Smooth muscle cell of the brain vasculature (primary cell): ENCODE results near the gene ARHGEF11.

Source experiments
- DNase-seq: peaks from one replicate; pipeline ENCODE4 v3.0.0-alpha.2; 2012; ENCODE audit warnings: low read depth, low spot score

ARHGEF11 gene

GRCh38 chr1:156949127-156949526 is 96.4 kb downstream of the ARHGEF11 start:
- DNase-seq: no peak

- DNase-seq: no peak
These were observed 96.8 kb downstream of the ARHGEF11 start for GRCh38 chr1:156948708-156949107.

- no peak for DNase-seq
These were observed 97.6 kb downstream of the ARHGEF11 start for GRCh38 chr1:156947818-156948525.

- DNase-seq: no peak
These were observed 98.4 kb downstream of the ARHGEF11 start for GRCh38 chr1:156947127-156947526.

- no peak for DNase-seq
These were observed 99.5 kb downstream of the ARHGEF11 start for GRCh38 chr1:156945881-156946661.

GRCh38 chr1:156944848-156945247 is 100.7 kb downstream of the ARHGEF11 start:
- no peak for DNase-seq

GRCh38 chr1:156944268-156944667 is 101.3 kb downstream of the ARHGEF11 start:
- DNase-seq: no peak

GRCh38 chr1:156943756-156944155 is 101.8 kb downstream of the ARHGEF11 start:
- no peak for DNase-seq

GRCh38 chr1:156942576-156942975 is 103.0 kb downstream of the ARHGEF11 start:
- DNase-seq: no peak

- no peak for DNase-seq
These were observed 103.4 kb downstream of the ARHGEF11 start for GRCh38 chr1:156942176-156942575.

GRCh38 chr1:156941675-156942074 is 103.9 kb downstream of the ARHGEF11 start:
- DNase-seq: no peak

- DNase-seq: no peak
These were observed 105.7 kb downstream of the ARHGEF11 start for GRCh38 chr1:156939786-156940334.

GRCh38 chr1:156938813-156939212 is 106.7 kb downstream of the ARHGEF11 start:
- DNase-seq: no peak

GRCh38 chr1:156937883-156938282 is 107.7 kb downstream of the ARHGEF11 start:
- DNase-seq: no peak

- no peak for DNase-seq
These were observed 108.8 kb downstream of the ARHGEF11 start for GRCh38 chr1:156936721-156937220.

GRCh38 chr1:156936191-156936590 is 109.4 kb downstream of the ARHGEF11 start:
- DNase-seq: no peak

- no peak for DNase-seq
These were observed 109.9 kb downstream of the ARHGEF11 start for GRCh38 chr1:156935505-156936128.

- DNase-seq: no peak
These were observed 112.4 kb downstream of the ARHGEF11 start for GRCh38 chr1:156933136-156933535.

- no peak for DNase-seq
These were observed 113.4 kb downstream of the ARHGEF11 start for GRCh38 chr1:156931974-156932710.

GRCh38 chr1:156931211-156931952 is 114.2 kb downstream of the ARHGEF11 start:
- no peak for DNase-seq

- no peak for DNase-seq
These were observed 115.1 kb downstream of the ARHGEF11 start for GRCh38 chr1:156930483-156930882.
